GM12801 (cell line): Measurements from ENCODE around the gene ELMOD3.

Experiments
- TF ChIP-seq, protein P1 (sequence below): IDR thresholded peaks from one replicate; pipeline ENCODE4 v1.5.1; 2011; ENCODE audit warnings: control low read depth; ENCODE audit not compliant: insufficient read length; ENCODE audit errors: extremely low read depth

Gene ELMOD3

DNA sequence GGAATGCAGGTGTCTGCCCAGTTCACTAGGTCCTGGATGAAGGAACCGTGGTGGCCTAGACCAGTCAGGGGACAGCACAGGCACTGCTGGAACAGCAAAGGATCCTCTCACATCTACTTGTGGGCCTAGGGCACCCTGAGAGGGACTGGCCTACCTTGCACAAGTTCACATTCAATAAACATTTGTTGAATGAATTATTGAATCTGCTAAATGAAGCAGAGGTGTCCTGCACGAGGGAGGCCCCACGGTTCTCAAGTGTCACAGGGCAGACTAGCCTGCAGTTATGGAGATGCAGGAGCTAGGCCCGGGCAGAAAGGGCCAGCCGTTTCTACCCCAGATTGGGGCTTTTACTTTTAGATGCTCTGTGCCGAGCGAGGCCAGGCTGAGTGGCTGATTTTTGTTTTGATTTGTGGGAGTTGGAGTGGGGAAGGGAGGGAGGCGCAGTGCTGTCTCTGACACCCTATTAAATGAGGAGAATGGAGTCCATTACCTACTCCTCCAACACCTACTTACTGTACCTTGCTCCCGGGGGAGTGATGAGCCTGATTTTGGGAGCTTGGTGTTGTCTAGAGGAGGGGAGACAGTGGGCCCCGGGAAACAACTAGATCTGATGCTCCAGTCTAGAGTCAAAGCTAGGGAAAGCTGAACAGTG, 82.4 kb downstream of the ELMOD3 start:
- TF ChIP-seq, protein P1, sequence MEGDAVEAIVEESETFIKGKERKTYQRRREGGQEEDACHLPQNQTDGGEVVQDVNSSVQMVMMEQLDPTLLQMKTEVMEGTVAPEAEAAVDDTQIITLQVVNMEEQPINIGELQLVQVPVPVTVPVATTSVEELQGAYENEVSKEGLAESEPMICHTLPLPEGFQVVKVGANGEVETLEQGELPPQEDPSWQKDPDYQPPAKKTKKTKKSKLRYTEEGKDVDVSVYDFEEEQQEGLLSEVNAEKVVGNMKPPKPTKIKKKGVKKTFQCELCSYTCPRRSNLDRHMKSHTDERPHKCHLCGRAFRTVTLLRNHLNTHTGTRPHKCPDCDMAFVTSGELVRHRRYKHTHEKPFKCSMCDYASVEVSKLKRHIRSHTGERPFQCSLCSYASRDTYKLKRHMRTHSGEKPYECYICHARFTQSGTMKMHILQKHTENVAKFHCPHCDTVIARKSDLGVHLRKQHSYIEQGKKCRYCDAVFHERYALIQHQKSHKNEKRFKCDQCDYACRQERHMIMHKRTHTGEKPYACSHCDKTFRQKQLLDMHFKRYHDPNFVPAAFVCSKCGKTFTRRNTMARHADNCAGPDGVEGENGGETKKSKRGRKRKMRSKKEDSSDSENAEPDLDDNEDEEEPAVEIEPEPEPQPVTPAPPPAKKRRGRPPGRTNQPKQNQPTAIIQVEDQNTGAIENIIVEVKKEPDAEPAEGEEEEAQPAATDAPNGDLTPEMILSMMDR: no peak

DNA sequence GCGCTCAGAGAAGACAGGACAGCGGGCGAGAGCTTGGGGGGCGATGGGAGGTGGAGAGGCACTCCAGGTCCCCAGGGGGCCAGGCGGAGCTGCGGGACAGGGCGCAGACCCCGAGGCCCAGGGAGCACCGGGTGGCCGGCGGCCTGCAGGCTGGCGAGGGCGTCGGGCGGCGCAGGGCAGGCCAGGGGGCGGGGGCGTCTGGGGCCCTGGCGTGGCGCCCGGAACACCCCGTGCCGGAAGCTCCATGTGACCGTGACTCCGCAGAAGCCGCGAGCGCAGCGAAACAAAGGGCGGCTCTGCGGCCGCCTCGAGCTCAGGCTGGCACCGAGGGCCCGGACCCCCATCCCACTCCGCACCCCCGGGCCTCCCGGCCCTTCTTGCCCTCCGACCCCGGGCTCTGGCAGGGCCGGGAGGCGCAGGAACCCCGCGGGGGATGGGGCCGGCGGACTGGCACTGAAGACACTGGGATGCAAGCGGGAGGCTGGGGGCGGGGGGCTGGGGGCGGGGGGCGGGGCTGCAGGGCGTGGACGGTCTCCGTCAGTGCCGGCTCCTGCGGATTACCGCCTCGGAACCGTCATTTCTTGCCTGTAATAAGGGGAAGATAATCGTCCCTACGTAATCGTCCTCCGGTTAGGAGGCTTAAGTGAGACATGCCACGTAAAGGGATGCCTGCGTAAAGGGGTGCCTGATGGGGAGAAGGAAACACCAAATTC, 83.1 kb downstream of the ELMOD3 start:
- TF ChIP-seq, protein P1: no peak

DNA sequence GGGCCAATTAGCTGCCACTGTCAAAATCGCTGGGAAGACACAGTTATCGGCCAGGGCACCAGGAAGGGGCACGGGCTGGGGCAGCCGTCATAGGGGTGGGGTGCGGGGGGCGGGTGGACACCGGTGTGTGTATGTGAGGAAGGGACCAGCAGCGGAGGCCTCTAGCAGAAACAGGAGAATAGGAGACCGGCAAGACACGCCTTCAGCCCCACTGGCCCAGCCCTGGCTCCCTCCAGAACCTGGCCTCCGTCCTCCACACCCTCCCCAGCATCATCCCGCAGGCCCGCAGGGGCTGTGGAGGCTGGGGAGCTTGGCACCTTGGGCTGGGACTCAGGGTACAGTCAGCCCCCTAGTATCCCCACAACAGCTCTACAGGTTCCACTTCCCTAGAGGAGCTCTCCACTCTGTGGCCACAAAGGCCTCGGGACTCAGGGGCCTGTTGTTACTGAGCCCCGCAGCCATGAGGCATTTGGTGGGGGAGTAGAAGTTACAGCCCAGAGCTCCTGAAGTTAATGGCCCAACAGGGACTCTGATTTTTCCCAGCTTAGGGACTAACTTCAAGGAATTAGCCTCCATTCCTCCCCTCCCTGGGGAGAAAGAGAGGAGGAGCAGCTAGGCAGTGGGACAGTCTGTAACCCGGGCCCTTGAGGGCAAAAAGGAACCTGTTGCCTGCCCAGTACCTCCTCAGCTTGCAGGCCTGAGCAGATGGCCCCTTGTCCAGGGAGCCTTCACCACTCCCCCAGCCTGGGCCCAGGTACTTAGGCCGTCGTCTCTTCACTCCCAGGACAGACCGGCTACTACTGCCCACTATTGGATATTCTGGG, 83.8 kb downstream of the ELMOD3 start:
- TF ChIP-seq, protein P1: no peak

DNA sequence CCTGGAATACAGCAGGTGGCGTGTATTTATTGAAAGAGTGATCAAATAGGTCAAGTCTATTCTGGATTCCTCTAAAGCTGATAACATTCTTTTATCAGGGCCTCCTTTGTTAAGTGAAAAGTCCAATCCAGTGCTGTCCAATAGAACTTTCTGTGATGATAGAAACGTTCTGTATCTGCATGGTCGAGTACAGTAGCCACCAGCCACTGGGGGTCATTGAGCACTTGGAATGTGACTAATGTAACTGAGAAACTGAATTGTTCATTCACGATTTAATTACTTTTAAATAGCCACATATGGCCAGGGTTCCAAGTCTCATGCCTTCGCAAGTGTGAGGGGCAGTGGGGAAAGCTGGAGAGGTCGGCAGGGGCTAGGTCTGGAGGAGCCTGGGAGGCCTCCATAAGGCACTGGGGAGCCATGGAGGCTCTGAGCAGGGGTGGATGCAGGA, 84.5 kb downstream of the ELMOD3 start:
- TF ChIP-seq, protein P1: no peak

DNA sequence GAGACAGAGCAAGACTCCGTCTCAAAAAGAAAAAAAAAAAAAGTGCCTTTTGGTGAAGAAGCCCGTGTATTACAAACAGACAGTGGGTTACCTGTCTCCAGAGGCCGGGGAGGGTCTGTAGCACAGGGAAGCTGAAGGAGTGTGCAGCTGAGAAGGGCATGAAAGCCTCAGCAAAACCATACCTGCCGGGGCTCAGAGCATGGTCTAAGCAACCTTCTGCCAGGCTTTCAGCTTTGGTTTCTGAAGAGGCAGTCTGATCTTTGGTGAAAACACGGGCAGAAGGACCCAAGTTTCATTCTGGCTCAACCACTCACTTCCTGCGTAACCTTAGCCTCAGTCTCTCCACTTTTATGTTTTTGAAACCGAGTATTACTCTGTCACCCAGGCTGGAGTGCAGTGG, 85.4 kb downstream of the ELMOD3 start:
- TF ChIP-seq, protein P1: no peak

DNA sequence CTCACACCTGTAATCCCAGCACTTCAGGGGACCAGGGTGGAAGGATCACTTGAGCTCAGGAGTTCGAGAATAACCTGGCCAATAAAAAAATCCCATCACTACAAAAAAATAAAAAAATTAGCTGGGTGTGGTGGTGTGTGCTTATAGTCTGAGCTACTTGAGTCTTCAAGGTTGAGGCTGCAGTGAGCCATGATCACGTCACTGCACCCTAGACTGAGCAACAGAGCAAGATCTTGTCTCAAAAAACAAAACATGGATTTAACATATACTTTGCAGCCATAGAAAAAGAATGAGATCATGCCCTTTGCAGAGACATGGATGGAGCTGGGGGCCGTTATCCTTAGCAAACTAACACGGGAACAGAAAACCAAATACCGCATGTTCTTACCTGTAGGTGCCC, 86.2 kb downstream of the ELMOD3 start:
- TF ChIP-seq, protein P1: no peak
